Mesothelial cell of epicardium (in vitro differentiated cells): ENCODE results near the gene CTNND1. TPM values are rescaled to one million over a fixed set of nuclear protein-coding genes. Genes with fewer than 3 reads are reported as not detected.
A peak's percentile ranks its signal among the peaks of the same experiment; 100 is the strongest.

Source experiments
- DNase-seq, 2 experiments: peaks; one replicate each; pipeline ENCODE4 v3.0.0; 2021; ENCODE audit warnings: low spot score in 2 of 2; ENCODE audit not compliant: unreplicated experiment in 2 of 2
- H3K27ac Mint-ChIP-seq: 2 replicates; pipeline ENCODE4 v1.8.0; 2021; ENCODE audit warnings: mixed read lengths
- H3K27me3 Mint-ChIP-seq: 2 replicates; pipeline ENCODE4 v1.8.0; 2021; ENCODE audit warnings: low read depth, mixed read lengths
- H3K36me3 Mint-ChIP-seq: 2 replicates; pipeline ENCODE4 v1.8.0; 2021; ENCODE audit warnings: mixed read lengths
- H3K4me1 Mint-ChIP-seq: 2 replicates; pipeline ENCODE4 v1.8.0; 2021; ENCODE audit warnings: mixed read lengths
- H3K4me3 Mint-ChIP-seq: 2 replicates; pipeline ENCODE4 v1.8.0; 2021; ENCODE audit warnings: mild to moderate bottlenecking, moderate library complexity, mixed read lengths
- H3K9me3 Mint-ChIP-seq: 2 replicates; pipeline ENCODE4 v1.8.0; 2021; ENCODE audit warnings: mixed read lengths
- total RNA-seq: library from RNA; stranded (reverse); gene quantifications from 3 replicates; pipeline ENCODE4 v1.2.1, GENCODE V29; 2021
- TF ChIP-seq, protein P1 (sequence below): fragments of 200-600 bp; sonication (generic); IDR thresholded peaks from one replicate; pipeline ENCODE4 v1.5.0; 2021; ENCODE audit warnings: antibody characterized with exemption; ENCODE audit not compliant: unreplicated experiment

Gene CTNND1
- total RNA-seq, 1 donor from 2014 or later: 250 TPM

DNA sequence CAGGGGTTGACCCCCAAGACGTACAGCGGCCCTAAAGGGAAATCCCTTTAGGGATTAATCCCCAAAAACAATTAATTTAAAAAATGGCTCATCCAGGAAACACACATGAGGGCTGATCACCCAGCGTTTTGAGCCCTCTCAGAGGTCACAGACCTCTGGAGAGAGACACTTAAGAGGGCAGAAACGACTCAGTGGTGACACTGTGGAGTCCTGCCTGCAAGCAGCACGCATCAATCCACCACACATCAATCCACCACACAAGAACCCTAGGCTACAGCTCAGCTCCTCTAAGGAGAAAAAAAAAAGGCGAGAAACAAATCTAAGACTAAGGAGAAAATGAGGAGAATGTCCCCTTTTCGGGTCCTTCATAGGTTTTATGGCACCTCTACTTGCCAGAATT is 32.8 kb upstream of the CTNND1 start:
- TF ChIP-seq, protein P1, sequence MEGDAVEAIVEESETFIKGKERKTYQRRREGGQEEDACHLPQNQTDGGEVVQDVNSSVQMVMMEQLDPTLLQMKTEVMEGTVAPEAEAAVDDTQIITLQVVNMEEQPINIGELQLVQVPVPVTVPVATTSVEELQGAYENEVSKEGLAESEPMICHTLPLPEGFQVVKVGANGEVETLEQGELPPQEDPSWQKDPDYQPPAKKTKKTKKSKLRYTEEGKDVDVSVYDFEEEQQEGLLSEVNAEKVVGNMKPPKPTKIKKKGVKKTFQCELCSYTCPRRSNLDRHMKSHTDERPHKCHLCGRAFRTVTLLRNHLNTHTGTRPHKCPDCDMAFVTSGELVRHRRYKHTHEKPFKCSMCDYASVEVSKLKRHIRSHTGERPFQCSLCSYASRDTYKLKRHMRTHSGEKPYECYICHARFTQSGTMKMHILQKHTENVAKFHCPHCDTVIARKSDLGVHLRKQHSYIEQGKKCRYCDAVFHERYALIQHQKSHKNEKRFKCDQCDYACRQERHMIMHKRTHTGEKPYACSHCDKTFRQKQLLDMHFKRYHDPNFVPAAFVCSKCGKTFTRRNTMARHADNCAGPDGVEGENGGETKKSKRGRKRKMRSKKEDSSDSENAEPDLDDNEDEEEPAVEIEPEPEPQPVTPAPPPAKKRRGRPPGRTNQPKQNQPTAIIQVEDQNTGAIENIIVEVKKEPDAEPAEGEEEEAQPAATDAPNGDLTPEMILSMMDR: no peak
- H3K4me3 Mint-ChIP-seq: no peak overlapping the region
- no peaks in the 10 kb centered on the region for H3K4me1 Mint-ChIP-seq
- H3K9me3 Mint-ChIP-seq: no peaks in the 10 kb centered on the region
- H3K27ac Mint-ChIP-seq: no peak overlapping the region
- no peaks in the 10 kb centered on the region for H3K27me3 Mint-ChIP-seq
- no peaks in the 10 kb centered on the region for H3K36me3 Mint-ChIP-seq
- DNase-seq: no peak

DNA sequence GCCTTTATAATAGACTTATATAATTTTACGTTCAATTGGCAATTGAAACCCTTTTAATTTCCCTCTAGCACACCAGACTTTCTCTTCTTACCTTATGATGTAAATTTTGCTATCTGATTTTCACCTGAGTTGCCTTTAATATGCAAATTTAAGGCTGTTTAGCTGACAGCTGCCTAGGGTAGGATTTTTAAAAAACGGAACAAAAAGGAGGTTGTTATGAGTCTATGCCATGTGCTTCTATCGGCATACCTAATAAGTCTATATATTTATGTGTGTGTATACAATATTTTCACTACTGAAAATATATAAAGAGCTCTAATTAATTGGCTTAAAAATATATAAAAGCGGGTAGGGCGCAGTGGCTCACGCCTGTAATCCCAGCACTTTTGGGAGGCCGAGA is 32.1 kb upstream of the CTNND1 start:
- no peaks in the 10 kb centered on the region for H3K27me3 Mint-ChIP-seq
- no peak overlapping the region for H3K27ac Mint-ChIP-seq
- TF ChIP-seq, protein P1: no peak
- no peak overlapping the region for H3K4me3 Mint-ChIP-seq
- H3K9me3 Mint-ChIP-seq: no peaks in the 10 kb centered on the region
- no peak for DNase-seq
- no peaks in the 10 kb centered on the region for H3K36me3 Mint-ChIP-seq
- no peaks in the 10 kb centered on the region for H3K4me1 Mint-ChIP-seq

DNA sequence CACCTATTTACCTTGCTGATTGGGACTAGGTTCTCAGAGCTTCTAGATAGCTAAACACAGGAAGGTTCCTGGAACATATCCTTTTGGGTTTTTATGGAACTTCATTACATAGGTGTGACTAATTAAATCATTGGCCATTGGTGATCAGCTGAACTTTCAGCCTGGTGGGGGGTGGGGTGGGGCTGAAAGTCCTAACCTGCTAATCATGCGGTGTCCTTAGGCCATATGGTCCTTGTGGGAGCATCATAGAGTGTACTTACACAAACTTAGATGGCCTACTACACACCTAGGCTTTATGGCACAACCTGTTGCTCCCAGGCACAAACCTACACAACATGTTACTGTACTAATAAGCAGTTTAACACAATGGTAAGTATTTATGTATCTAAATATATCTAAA is 28.9 kb upstream of the CTNND1 start:
- no peak overlapping the region for H3K27ac Mint-ChIP-seq
- H3K36me3 Mint-ChIP-seq: peaks cover 6% of the 10 kb centered on the region
- no peaks in the 10 kb centered on the region for H3K27me3 Mint-ChIP-seq
- TF ChIP-seq, protein P1: no peak
- DNase-seq: no peak
- H3K4me1 Mint-ChIP-seq: no peaks in the 10 kb centered on the region
- no peaks in the 10 kb centered on the region for H3K9me3 Mint-ChIP-seq
- no peak overlapping the region for H3K4me3 Mint-ChIP-seq

DNA sequence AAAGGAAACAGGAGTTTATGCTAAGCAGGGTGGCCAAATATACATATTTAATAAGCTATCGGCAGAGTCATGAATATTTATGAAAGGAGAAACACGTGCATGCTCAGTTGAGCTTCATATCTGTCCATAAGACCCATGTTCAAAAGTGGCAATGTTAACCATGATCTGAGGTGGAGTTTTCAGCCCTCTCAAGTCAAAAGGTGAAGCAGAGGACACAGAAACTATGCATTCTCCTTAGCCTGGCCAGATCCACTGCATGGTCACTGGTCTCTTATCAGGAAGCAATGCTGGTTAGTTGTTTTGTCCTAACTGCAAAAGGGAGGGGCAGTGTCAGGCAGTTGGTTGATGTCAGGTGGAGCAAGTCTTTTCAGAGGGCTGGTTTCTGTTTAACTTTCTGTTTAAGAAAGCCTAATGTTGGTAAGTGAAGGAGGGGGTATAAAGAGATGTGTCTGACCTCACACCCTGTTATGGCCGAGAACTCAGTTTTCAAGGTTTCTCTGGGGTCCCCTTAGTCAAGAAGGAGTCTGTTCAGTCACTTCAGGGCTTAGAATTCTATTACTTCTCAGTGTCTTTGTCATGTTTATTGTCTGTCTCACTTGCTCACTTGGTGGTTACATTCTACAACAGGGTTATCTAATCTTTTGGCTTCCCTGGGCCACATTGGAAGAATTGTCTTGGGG is 25.8 kb upstream of the CTNND1 start:
- Mint-ChIP-seq H3K9me3 (no peaks in the 10 kb centered on the region), H3K27me3 (no peaks in the 10 kb centered on the region), H3K27ac (no peak overlapping the region), H3K4me1 (no peaks in the 10 kb centered on the region), H3K36me3 (peaks cover 13% of the 10 kb centered on the region), H3K4me3 (no peak overlapping the region)
- TF ChIP-seq, protein P1: no peak
- no peak for DNase-seq

DNA sequence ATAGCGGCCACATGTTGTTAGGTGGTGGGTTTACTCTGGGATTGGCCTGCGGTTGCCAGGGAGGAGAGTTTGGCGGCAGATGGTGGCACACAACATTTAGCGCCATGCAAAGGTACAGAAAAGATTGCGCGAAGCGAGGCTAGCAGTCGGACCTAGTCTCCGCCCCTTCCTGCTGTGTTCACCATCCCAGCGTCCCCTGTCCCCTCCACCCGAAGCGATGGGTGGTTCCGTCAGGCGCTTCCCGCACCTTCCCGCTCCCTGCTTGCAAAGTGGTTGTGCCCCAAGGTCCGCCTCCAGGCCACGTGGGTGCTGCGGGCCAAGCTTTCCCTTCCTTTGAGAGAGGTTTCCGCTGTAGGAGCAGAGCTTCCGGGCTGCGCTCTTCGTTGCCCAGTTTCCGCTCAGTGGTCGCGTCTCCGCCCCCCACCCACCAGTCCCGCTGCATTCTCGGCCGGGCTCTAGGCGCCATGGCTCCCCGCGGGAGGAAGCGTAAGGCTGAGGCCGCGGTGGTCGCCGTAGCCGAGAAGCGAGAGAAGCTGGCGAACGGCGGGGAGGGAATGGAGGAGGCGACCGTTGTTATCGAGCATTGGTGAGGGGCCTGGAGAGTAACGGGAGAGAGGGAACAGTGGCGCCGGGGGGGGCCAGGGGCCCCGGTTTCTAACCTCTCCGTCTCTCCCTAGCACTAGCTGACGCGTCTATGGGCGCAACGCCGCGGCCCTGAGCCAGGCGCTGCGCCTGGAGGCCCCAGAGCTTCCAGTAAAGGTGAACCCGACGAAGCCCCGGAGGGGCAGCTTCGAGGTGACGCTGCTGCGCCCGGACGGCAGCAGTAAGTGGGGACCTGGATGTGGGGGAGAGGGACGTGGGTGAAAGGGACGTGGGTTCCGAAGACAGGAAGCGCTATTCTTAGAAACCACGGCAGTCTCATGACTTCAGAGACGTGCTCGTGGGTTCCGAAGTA is 20.2 kb upstream of the CTNND1 start, which contains the start of gene SELENOH:
Gene SELENOH (plus strand): TSS at position 360 of the 955 bp plus-strand sequence. CDS start 105 bp downstream, at position 465.
- DNase-seq: peak; percentile 85 to 94
- peak within 1 kb of the TSS; percentile 94 for H3K4me3 Mint-ChIP-seq
- H3K27me3 Mint-ChIP-seq: no peaks in the 10 kb centered on the region
- peak within 1 kb of the TSS; percentile 100 for H3K27ac Mint-ChIP-seq
- no peaks in the 10 kb centered on the region for H3K9me3 Mint-ChIP-seq
- TF ChIP-seq, protein P1: no peak
- peaks cover 19% of the 10 kb centered on the region for H3K36me3 Mint-ChIP-seq
- H3K4me1 Mint-ChIP-seq: peaks cover 13% of the 10 kb centered on the region
